Stimulated activated CD4-positive, alpha-beta T cell treated with anti-CD3 and anti-CD28 coated beads, Interleukin-2, amount 100 ng/mL, for 4 hours (primary cell): ENCODE measurements around the gene METTL21C.

Experiments used
- DNase-seq: peaks from one replicate; pipeline ENCODE4 v3.0.0-alpha.2; 2020; ENCODE audit warnings: low read depth

Gene METTL21C

DNA sequence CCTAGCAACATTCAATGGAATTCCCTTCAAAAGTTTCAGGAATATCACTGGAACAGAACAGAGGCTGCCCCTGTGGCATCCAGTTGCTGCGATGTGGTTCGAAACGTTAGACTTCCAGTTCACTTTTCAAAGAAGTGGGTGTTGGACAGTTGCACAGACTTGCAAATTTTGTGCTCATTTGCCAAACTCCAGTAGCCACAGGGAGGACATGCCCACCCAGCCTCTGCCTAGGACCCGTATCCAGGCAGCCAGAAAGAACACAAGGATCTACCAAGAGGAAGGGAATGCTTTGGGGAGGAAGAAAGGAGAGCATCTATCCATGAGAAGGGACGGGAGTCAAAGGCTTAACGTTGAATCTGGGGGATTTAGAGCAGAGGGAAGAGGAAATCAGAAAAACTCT lies at the start of gene METTL21C:
METTL21C (minus strand) TSS at position 108 of the 400 bp plus-strand sequence. CDS start 546 bp downstream, outside the sequence.
- DNase-seq = no peak

DNA sequence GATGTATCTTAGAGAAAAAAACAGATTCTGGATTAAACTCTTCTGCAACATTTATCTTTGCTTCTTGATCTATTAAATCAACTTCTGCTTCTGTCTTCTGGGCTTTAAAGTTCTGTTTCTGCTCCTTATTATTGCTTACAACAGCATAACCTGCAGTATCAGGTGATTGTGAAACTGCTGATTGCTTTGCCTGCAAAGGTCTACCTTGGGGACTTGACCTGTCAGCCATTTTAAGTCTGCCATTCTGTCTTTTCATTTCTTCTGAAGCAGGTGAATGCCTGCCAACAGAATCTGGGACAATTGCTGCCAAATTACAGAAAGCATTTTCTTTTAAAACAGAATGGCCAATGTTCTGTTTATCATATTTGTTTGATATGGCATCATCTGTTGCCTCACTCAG lies 47.7 kb upstream of the METTL21C start:
- no peak for DNase-seq

DNA sequence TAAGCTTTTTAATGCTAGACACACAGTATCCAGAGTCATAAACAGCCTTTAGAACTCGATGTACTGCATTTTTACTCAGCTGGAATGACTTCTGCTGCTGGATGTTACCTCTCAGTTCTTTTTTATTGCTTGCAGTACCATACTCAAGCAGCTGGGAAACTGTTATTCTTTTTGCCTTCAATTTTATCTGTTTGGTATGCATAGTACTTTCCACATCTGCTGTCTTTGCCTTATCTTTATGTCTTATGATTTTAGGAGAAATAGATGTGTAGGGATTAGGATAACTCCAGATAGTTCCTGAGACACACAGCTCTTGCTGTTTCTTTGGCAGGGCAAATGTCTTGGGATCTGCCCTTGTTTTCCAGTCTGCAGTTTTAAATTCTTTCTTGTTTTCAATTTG lies 47.3 kb upstream of the METTL21C start:
- DNase-seq = no peak

DNA sequence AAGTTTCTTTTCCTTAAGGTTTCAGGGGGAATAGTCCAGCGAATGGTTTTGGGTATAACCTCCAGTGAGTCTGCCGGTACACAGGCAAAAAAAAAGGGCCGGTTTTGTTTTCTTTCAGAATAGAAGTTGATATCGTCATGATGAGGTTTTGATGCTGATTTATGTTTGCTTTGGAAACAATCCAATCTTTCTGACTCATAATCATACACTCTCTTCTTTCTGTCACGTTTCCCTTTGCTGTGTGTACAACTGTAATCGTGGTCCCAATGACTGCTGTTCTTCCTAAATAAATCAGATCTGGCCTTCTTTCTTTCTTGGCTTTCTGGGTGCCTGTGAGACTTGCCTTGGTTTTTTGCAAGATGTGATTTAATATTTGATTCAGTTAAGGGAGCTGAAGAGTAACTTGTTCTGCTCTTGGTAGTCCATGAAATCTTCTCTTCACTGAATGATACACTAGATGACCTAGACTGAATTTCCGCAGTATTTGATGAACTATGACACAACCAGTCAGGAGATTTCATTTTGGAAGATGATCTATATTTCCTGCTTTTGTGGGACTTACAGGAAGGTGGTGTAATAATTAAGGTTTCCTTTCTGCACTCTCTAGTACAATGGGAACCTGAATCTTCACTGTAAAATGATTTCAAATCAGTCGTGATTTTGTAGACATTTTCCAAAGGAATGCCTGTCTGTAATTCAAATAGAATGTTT lies 34.9 kb upstream of the METTL21C start:
- no peak for DNase-seq

DNA sequence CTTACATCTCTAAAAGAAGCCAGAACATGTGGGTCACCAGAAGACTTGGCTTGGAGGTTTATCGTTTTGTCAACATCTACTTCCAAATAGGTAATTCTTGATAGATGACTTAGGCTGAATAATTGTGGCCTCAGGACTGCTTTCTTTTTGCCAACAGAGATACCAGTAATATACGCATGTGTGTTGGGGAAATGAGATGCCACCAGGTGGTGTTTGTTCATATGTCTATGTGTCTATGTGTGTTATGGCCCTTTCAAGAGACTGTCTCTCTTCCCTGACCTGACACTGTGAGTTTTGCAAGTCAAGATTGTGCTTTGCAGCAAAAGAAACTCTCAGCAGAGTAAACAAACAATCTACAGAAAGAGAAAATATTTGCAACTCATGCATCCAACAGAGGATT lies 31.6 kb upstream of the METTL21C start:
- DNase-seq = no peak

DNA sequence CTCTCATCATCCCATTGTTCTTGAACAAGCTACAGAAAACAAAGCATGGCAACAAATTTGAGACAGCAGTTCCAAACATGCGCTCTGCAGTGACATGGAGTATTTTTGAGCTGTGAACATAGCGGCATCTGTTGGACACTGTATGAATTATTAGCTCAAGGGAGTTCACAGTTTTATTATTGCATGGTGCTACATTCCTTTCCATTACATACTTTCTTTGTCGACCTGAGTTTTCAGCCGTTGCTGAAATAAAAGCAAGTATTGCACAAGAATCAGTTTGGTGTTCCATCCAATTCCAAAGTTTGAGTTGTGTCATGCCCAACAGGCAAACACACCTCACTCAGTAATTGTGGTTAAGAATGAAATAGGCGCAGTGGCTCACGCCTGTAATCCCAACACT lies 30.1 kb upstream of the METTL21C start:
- no peak for DNase-seq

DNA sequence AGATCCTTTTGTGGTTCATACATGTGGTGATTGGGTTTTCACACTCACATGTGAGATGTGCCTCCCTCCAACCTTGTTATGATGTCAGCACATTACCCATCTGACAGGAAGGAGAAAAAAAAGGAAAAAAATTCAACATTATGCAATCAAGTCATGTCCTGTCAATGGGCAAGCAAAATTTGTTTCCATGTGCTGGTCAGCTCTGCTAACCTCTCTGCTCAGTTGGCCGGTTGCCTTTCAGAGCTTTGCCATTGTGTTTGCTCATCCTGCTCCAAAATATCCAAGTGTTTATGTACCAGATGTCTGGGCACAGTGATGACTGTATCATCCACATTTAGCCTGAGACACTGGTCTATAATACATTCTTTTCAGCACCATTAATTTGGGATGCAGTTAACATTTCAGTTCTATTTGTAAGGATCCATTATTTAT lies 27.0 kb upstream of the METTL21C start:
- no peak for DNase-seq

DNA sequence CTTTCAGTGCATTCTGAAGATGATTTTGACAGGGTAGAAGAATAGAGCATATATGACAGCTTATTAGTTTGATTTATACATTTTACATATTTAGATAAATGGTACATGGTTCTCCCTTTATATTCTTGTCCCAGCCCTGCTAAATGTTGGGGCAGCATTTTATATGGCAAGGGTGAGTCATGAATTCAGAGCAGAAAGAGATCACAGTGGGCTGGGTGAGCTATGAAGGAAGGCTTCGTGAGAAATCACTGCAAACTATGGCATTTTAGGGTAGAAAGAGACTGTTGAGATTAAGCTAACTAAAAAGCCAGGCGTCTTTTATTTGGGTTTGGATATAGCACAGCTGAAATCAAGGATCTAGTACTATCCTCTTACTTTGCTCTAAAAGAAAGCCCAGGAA lies 23.9 kb upstream of the METTL21C start:
- no peak for DNase-seq

DNA sequence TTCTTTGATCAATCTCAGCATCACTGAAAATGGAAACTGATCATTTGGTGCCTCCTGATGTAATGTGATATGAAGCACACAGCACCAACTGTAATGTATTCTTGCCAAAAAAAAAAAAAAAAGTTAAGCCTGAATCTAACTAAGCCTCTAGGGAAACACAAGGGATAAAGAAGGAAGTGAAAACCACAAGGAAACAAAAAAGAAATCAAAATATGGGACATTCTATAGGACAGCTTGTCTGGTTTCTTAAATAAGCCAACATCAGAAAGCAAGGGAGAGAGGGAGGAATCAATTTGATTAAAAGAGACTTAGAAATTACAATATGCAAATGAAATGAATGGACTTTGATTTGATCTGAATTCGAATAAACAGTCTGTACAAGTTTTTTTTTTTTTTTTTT lies 20.6 kb upstream of the METTL21C start:
- DNase-seq = no peak

DNA sequence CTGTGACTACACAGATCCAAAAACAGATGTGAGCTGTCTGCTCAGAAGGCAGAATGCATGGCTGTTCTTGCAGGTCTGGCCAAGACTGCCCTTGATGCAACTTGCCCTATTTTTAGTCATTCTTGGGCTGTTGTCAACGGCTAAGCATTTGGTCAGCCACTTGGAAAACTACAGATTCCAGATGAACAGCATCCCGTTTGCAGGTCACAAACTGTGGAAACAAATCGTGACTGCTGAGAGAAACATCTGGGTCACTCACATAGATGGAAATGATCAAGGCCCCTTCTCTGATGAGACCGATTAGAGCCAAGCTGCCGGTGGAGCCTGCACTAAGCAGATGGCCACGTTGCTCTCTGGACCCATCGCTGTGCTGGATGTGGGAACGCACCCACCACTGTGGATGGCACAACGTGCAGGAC lies 15.4 kb upstream of the METTL21C start:
- no peak for DNase-seq

DNA sequence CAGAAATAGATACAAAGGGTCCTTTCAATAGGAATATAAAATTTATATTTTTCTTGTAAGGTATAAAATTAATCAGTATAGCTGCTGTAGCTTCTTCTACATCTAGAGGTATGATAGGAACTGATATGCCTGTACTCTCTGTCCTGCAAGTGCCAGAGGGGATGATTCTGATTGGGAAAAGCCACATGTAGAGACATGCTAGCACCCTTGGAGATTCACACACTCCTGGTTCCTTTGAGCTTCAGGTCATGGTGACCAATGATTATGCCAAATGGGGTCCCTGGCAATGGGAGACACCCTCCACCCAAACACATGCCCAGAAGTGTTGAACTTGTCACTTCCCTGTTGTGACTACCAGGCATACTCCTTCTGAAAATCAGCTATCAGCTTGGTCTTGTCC lies 14.7 kb upstream of the METTL21C start:
- DNase-seq = no peak

DNA sequence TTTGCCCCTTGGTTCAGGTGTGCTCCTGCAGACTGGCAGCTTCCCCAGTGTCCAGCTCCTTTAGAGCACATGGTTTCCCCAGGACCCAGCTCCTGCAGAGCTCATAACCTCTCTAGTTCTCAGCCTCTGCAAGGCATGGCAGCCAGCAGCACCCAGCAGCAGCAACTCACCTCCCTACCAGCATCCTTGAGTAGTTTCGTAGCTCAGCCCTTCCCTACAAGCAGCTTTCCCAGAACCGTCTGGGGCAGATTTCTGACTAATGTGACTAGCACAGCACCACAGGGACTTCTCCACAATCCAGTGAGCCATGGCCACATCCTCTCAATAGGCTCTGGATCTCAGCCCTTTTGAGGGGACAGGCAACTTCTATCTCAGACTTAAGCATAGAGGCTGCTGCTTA lies 14.1 kb upstream of the METTL21C start:
- no peak for DNase-seq

DNA sequence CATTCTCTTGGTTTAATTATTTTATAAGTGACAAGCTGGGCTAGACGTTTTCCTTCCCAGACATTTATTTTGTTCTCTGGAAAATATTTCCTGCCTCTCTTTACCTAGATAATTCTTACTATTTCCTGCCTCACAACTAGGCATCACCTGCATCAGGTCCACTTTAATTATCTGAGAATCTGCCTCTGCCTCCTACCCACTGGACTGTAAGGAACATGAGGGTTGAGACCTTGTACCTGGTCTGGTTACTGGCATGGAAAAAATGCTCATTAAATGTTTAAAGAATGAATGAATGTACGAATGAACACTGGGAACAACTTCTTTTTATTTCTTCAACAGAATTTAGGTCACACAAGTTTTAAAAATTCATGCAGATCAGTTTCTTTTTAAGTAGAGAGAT lies 13.4 kb upstream of the METTL21C start:
- DNase-seq = no peak

DNA sequence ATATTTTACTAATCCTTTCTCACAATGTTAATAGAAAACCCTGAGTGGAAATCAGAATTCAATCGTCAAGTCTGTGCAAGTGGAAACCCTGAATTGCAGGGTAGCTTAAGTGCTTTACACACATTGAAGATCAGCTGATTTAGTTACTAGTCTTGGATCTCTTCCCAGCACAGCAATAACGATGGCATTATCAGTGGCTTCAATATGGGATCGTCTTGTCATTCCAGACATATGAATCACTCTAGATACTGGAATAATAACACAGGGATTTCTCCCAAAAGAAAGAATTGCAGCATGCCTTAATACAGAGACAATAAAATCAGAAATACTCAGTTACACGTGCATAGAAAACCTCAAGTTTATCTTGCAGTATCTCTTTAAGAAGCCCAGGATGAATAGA lies 12.6 kb upstream of the METTL21C start:
- no peak for DNase-seq

DNA sequence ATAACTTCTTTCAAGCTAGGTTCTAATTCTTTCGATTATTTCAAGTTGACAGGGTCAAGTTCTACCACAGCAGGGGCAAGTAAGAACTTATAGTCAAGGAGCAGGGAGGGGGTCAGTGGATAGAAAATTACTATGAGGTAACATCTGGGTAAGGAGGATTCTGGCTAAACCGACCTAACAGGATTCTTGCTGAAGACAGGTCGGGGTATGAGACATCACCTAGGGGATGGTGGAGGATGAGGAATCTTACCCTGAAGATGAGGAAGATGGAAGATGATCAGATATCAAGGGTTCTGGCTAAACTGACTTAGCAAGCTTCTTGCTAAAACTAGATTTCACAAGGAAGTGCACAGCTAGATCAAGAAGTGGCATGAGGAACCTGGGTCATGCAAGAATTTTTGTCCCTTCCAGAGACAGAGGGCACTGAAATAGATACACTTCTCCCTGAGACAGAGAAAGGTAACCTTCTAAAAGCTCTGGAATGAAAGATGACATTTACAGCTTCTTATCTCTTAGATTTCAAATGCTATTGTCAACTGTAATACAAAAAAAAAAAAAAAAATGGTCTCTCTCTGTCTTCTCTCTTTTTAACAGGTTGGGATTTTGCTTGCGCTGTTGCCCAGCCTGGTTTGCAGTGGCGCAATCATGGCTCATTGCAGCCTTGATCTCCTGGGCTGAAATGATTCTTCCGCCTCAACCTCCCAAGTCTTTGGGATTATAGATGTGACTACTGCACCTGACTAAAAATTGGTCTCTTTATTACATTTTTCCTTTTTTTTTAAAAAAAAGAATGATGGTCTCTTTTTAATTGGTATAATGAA lies 9.6 kb upstream of the METTL21C start:
- DNase-seq = no peak

DNA sequence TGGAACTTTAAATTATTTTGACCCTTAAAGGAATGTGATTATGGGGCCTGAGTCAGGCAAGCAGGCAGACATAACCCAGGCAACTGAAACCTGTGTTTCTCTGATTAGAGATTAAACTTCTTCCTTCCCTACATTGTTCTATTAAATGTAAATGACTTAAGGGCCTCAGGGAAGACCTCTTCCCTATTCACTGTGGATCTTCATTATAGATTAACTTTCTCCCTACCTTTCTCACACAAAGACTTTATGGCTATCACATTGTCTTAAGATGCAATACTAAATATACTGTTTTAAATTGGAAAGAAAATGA lies 8.8 kb upstream of the METTL21C start:
- DNase-seq = no peak

DNA sequence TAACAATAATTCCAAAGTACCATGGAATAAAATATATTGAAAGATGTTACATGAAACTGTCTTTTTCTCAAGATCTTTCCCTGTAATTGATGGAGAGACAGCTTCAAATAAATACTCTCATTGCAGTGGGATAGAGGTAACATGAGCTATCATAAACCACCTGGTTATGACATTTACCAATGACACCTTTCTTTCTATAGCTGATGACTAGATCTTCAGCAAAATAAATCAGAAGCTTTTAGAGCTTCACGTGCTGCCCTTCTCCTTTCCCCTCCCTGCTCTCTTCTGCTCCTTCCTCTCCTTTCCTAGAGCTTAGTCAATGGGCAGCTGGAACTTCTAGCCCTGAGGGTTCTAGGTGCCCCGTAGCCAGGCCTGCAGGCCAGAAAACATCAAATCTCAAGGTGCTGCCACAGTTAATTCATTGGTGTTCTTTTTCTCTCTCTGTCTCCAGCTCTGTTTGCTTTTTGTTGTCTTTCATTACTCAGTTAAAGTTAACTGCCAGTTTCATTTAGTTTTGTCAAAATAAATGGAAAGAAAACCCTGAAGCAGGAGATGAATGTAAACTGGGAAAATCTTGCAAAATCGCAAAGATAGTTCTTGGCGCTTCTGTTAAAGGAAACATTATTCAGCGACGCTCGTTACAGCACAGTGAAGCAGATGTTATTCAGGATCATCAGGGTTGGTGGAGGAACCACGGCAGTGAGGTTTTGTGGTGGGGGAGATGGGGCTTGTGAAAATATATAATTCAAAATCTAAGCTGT lies 8.3 kb upstream of the METTL21C start:
- no peak for DNase-seq

DNA sequence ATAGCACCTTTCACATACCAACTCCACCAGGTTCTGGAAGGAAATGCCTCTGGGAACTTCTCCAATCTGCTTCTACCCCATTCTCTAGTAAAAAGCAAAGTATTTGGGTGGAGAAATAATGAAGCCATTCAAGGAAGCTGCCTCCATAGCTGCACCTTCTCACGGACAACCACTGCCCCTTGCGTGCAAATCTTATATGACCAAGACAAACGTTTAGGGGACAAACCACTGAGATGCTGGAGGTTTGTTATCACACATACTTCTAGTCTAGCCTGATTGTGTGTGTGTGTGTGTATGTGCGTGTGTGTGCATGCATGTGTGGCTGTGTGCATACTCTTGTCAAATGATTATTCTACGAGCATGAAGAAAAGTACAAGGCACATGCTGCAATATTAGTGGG lies 6.5 kb upstream of the METTL21C start:
- DNase-seq = no peak

DNA sequence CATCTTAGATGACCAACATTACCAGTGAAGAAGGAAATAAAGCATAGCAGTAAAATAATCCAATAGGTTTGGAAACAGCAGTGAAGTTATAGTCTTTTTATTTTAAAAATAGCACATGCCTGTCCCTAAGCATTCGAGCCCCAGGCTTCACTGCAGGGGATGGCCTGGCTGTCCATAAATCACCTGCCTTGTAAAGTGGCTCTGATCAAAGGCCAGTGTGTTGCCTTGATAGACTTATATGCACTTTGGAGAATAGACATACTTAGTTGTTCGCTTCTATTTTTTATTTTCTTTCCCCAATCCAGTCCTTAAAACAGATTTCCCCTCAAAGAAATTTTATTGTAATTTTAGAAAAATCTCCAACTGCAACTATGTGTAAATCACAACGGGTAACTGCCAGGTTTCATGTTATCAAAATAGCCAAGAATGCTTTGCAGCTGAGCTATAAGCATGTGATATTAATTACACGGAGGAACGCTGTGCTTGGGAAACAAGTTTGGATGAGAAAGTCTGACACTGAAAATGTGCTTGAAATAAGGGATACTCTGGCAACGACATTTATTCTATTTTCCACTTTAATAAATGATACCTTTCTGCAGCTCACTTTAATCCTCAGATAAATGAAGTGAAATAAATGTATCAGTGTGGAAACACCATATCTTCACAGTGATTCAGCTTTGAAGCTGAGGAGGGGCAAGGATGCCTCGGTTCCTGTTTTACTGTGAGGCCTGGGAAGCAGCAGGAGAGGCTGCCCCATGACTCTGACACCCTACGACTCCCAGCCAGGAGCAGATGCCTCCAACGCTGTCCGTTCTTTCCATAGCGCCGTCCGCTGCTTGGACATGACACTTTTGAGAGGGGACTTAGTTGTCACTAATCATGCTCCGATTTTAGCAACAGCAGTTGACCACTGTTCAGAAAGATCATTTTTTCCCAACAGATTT lies 5.5 kb upstream of the METTL21C start:
- DNase-seq = no peak

DNA sequence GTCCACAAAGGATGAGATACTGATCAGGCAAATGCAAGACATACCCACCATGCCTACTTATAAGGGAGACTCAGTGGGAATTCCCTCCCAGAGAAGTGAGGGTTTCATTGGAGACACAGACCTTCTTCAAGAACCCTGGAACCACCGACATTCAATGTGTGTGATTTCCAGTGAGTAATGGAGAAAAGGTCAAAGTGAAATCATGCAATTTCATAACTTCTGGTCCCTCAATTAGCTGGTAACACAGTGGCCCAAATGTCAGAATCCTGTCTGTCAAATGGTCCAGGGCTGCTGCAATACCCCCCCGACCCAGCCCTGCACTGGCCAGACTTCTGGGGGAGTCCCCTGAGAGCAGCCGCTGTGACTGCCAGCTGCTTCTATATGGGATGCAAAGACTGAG lies 4.7 kb upstream of the METTL21C start:
- no peak for DNase-seq

DNA sequence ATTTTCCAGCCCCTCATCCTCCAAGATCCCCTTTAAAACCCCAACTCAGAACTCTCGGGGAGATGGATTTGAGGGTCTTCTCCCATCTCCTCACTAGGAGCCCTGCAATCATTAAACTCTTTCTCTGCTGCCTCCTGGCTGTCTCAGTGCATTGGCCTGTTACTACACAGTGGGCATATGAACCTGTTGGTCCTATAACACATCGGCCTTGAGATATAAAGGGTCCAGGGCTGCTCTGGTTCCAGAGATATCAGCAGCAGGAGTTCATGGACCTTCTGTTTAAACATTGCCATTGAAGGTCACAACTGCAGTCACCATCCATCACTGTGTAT lies 3.8 kb upstream of the METTL21C start:
- DNase-seq = no peak
